Measurements from ENCODE around the gene GRM5. TPM values are rescaled to one million over a fixed set of nuclear protein-coding genes. Genes with fewer than 3 reads are reported as not detected.
A peak's percentile ranks its signal among the peaks of the same experiment; 100 is the strongest.
"Not testable (repeated sequence)": the region's sequence is repeated elsewhere in the genome, so short reads cannot be mapped to it uniquely, and the experiment has no call there.

GRM5 gene
- 0.03 and 0.04 TPM in 2 replicates for total RNA-seq (2014; rRNA removed; shearing (Covaris generic))

GRCh38 chr11:89065651-89066201 is at the start of gene GRM5:
GRM5 (minus strand) TSS chr11:89065982; CDS start chr11:89047872, 18,110 bp downstream.
- not testable (repeated sequence) for H3K27me3 ChIP-seq, H3K4me3 ChIP-seq, DNase-seq

GRCh38 chr11:89097956-89098355 is 32.2 kb upstream of the GRM5 start:
- H3K4me1 ChIP-seq; H3K27me3 ChIP-seq; H3K27ac ChIP-seq; H3K36me3 ChIP-seq; H3K4me3 ChIP-seq; H3K9me3 ChIP-seq (replicated peaks): not testable (repeated sequence)
- DNase-seq: peak; percentile 6 to 42

More at GRCh38 chr11:89065651-89066201, at the start of gene GRM5:
- H3K9me3 ChIP-seq (replicated peaks); H3K27ac ChIP-seq; H3K4me1 ChIP-seq; H3K36me3 ChIP-seq: not testable (repeated sequence)

GRCh38 chr11:89093806-89094205 is 28.0 kb upstream of the GRM5 start:
- H3K36me3 ChIP-seq; DNase-seq; H3K9me3 ChIP-seq (replicated peaks); H3K4me3 ChIP-seq; H3K27me3 ChIP-seq; H3K27ac ChIP-seq; H3K4me1 ChIP-seq: not testable (repeated sequence)

DNA sequence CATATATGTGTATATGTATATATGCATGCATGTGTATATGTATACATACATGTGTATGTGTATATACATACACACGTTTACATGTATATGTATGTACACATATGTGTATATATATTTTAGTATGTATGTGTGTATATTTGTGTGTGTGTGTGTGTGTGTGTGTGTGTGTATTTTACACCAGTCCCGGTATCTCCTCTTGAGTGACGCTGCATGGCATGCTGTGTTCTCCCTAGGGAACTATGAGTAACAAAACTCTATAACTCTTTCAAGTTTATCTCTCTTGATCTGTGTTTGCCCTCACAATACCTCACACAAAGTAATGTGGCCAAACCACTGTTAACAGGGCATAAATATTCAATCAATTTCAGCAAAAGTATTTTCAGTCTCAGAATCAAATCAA is 19.2 kb upstream of the GRM5 start:
- not testable (repeated sequence) for H3K27ac ChIP-seq; H3K36me3 ChIP-seq; H3K9me3 ChIP-seq (replicated peaks); H3K27me3 ChIP-seq; H3K4me3 ChIP-seq; H3K4me1 ChIP-seq; DNase-seq

DNA sequence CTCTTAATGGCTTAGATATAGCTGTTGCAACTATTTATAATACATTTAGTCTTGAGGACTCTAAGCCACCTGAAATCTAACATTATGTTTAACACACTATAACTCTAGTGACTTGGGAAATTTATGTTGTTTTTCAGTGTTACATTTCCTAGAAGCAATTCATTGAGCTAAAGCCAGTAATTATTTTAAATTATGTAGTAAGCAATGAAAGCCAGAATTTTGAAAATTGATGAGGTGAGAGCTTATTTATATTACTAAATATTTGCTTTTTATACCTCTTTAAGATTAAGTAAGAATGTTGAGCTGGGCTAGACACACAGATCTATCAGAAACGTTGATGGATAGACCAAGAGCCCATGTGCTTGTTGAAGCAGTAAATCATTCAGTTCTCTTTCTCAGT is 5.1 kb upstream of the GRM5 start:
- H3K9me3 ChIP-seq (replicated peaks); DNase-seq; H3K36me3 ChIP-seq; H3K4me3 ChIP-seq; H3K27me3 ChIP-seq; H3K27ac ChIP-seq; H3K4me1 ChIP-seq: not testable (repeated sequence)

DNA sequence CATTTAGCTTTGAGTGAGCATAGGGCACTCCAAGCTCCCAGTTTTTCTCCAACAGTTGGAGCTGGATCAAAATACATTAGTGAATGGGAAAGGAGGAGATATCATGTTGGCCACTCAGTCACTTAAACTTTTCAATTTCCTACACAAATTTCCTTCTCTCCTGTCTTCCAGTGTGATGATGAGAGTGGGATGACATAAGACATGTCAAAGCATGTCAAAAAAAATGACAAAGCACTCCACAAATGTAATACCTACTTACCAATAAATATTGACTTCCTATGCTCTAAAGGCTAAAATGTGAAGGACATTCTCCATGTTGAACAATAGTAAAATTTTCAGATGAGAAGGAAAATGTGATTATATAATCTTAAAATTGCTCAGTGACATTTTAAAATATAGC is 1.5 kb upstream of the GRM5 start:
- Histone ChIP-seq H3K9me3 (replicated peaks) (no peaks in the 10 kb centered on the region), H3K4me3 (no peak overlapping the region), H3K4me1 (no peaks in the 10 kb centered on the region), H3K36me3 (no peaks in the 10 kb centered on the region), H3K27me3 (no peaks in the 10 kb centered on the region), H3K27ac (no peak overlapping the region)
- no peak for DNase-seq

- DNase-seq: no peak
- Histone ChIP-seq H3K36me3 (no peaks in the 10 kb centered on the region), H3K27ac (no peak overlapping the region), H3K27me3 (no peaks in the 10 kb centered on the region), H3K4me1 (no peaks in the 10 kb centered on the region), H3K4me3 (no peak overlapping the region), H3K9me3 (replicated peaks) (no peaks in the 10 kb centered on the region)
Measured at GRCh38 chr11:89065066-89065465, 716 bp downstream of the GRM5 start.

- H3K4me3 ChIP-seq: not testable (repeated sequence)
Measured at GRCh38 chr11:89063481-89063951, 2.3 kb downstream of the GRM5 start.

DNA sequence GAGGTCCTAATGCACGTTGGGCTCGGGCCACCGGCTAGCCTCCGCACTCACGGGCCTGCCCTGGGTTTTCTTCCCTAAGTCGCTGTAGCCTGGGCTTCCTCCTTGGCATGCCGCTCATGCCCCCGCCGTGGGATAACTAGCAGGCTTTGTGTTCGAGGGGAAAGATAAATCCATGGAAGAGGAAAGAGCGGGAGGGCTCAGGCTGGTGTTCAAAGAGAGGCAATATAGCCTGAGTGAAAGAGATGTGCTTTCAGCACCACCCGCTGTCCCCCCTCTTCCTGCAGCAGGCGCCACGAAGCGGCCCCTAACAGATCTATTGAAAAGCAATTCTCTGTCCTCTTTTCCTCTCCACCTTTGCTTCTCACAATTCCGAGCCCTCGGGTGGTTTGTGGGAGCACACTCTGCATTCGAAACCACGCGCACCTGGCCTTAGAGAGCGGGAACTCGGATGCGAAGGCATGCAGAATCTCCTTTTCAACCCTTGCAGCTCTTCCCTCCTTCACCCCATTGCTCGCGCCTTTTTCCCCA is 2.9 kb downstream of the GRM5 start:
- H3K27ac ChIP-seq; H3K4me3 ChIP-seq; H3K9me3 ChIP-seq (replicated peaks); H3K4me1 ChIP-seq; H3K36me3 ChIP-seq; H3K27me3 ChIP-seq; DNase-seq: not testable (repeated sequence)

More at GRCh38 chr11:89063481-89063951, 2.3 kb downstream of the GRM5 start:
- H3K9me3 ChIP-seq (replicated peaks); H3K27me3 ChIP-seq; H3K36me3 ChIP-seq; DNase-seq; H3K27ac ChIP-seq; H3K4me1 ChIP-seq: not testable (repeated sequence)

- not testable (repeated sequence) for H3K36me3 ChIP-seq; H3K9me3 ChIP-seq (replicated peaks); H3K27ac ChIP-seq; H3K27me3 ChIP-seq; H3K4me1 ChIP-seq; H3K4me3 ChIP-seq; DNase-seq
Measured at GRCh38 chr11:89061839-89062238, 3.9 kb downstream of the GRM5 start.

DNA sequence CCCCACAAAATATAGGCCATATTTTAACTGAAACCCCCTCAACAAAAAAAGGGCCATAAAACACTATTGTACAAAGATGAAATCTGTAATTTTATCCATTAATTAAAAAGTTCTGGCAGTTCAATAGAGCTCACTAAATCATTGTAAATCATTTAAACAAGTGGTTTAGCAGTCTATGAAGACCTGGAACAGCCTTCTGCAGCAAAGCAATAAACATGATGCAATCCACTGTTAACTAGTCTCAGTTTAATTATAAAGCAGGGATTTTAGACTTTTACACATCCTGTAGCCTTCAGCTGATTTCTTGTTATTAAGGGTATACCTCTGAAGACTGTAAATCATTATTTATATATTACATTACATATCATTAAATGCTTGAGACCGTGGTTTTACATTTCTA is 8.4 kb downstream of the GRM5 start:
- not testable (repeated sequence) for H3K27me3 ChIP-seq; H3K4me1 ChIP-seq; H3K9me3 ChIP-seq (replicated peaks); H3K36me3 ChIP-seq; DNase-seq; H3K4me3 ChIP-seq; H3K27ac ChIP-seq

GRCh38 chr11:89052220-89052619 is 13.6 kb downstream of the GRM5 start:
- no peak overlapping the region for H3K4me3 ChIP-seq
- no peaks in the 10 kb centered on the region for H3K27me3 ChIP-seq
- H3K9me3 ChIP-seq (replicated peaks): no peaks in the 10 kb centered on the region
- H3K36me3 ChIP-seq: no peaks in the 10 kb centered on the region
- no peak overlapping the region for H3K27ac ChIP-seq
- no peaks in the 10 kb centered on the region for H3K4me1 ChIP-seq
- DNase-seq: no peak

GRCh38 chr11:89047159-89047558 is 18.6 kb downstream of the GRM5 start:
- not testable (repeated sequence) for H3K4me3 ChIP-seq; H3K27ac ChIP-seq; H3K4me1 ChIP-seq; H3K36me3 ChIP-seq; H3K27me3 ChIP-seq; H3K9me3 ChIP-seq (replicated peaks); DNase-seq

DNA sequence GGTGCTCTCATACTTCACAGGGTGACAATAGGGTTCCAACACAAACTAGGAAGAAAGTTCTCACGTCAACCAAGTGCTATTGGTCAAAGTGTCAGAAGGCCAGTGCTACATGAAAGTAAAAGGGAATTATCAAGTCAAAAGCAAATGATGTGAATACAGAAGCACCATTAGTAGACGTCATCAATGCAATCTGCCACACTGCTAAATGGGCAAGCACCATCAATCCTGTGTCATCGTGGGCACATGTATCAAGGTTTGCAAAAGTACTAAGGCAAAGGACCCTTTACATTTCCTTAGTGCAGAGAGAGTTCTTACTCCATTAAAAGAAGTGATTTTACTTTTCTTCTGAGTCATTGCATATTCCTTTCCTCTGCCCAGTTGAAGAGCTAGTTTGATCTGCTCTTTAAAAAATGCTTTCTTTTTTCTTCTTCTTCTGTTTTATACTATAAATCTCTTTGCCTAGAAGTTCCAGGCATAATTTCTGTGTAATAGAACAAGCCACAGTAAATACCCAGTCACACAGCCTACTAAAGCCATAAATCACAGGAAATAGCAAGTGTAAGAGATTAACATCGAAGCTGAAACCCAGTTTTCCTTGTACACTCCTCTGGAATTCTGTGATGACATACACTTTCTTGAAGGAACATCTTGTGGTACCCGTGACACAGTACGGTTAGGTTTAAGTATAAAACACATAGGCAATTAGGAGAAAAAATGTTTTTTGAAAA is 21.8 kb downstream of the GRM5 start:
- not testable (repeated sequence) for H3K36me3 ChIP-seq; H3K27me3 ChIP-seq; DNase-seq; H3K9me3 ChIP-seq (replicated peaks); H3K4me3 ChIP-seq; H3K4me1 ChIP-seq; H3K27ac ChIP-seq

GRCh38 chr11:89029671-89030070 is 36.1 kb downstream of the GRM5 start:
- not testable (repeated sequence) for H3K36me3 ChIP-seq; DNase-seq; H3K9me3 ChIP-seq (replicated peaks); H3K4me3 ChIP-seq; H3K27ac ChIP-seq; H3K4me1 ChIP-seq; H3K27me3 ChIP-seq

- no peaks in the 10 kb centered on the region for H3K36me3 ChIP-seq
Measured at GRCh38 chr11:89021339-89021738, 44.4 kb downstream of the GRM5 start.

More at GRCh38 chr11:89021339-89021738, 44.4 kb downstream of the GRM5 start:
- no peaks in the 10 kb centered on the region for H3K4me1 ChIP-seq
- no peaks in the 10 kb centered on the region for H3K9me3 ChIP-seq (replicated peaks)
- H3K27me3 ChIP-seq: no peaks in the 10 kb centered on the region
- no peak overlapping the region for H3K4me3 ChIP-seq
- no peak for DNase-seq
- H3K27ac ChIP-seq: no peak overlapping the region
